ENCODE results near the gene PHACTR1. TPM values are rescaled to one million over a fixed set of nuclear protein-coding genes. Genes with fewer than 3 reads are reported as not detected.

PHACTR1 gene
- total and polyA plus RNA-seq, 4 donors, result 0.31 to 1.5 (median 0.79) TPM

DNA sequence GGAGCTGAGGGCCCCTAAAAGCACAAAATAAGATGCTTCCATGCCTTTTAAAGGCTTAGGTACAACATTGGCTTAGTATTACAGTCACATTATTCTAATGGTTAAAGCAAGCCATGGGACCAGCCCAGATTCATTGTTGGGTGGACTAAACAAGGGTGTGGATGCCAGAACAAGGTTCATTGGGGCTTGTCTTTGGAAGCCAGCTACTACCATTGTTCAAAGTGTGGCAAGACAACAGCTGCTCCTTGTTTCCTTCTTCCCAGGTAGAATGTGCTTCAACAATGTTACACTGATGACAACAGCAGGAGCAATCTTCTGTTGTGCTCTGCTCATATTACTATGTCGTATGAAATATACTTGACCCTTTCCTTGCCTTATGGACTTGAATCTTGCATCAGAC is 350.3 kb downstream of the PHACTR1 start:
- DNase-seq (ENCODE audit: low spot score), result no peak
- no peak for TF ChIP-seq NR2F2 (IDR thresholded peaks at IDR 0.05)
- no peak for TF ChIP-seq REST (IDR thresholded peaks at IDR 0.05)
- no peak for TF ChIP-seq ZBTB33 (IDR thresholded peaks at IDR 0.05)
- TF ChIP-seq HNF4A (conservative IDR thresholded peaks at IDR 0.05), result no peak
- TF ChIP-seq RAD21 (IDR thresholded peaks at IDR 0.05), result no peak
- no peak for TF ChIP-seq GABPA (IDR thresholded peaks at IDR 0.05 in 1 of 2, conservative IDR thresholded peaks at IDR 0.05 in 1 of 2)
- TF ChIP-seq YY1 (IDR thresholded peaks at IDR 0.05), result no peak
- TF ChIP-seq FOXA1 (IDR thresholded peaks at IDR 0.05), result no peak
- TF ChIP-seq TAF1 (conservative IDR thresholded peaks at IDR 0.05), result no peak
- TF ChIP-seq FOXA2 (IDR thresholded peaks at IDR 0.05), result no peak
- TF ChIP-seq, protein P1, sequence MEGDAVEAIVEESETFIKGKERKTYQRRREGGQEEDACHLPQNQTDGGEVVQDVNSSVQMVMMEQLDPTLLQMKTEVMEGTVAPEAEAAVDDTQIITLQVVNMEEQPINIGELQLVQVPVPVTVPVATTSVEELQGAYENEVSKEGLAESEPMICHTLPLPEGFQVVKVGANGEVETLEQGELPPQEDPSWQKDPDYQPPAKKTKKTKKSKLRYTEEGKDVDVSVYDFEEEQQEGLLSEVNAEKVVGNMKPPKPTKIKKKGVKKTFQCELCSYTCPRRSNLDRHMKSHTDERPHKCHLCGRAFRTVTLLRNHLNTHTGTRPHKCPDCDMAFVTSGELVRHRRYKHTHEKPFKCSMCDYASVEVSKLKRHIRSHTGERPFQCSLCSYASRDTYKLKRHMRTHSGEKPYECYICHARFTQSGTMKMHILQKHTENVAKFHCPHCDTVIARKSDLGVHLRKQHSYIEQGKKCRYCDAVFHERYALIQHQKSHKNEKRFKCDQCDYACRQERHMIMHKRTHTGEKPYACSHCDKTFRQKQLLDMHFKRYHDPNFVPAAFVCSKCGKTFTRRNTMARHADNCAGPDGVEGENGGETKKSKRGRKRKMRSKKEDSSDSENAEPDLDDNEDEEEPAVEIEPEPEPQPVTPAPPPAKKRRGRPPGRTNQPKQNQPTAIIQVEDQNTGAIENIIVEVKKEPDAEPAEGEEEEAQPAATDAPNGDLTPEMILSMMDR (IDR thresholded peaks at IDR 0.05; ENCODE audit: low read depth, low read length, missing input control), result no peak
- no peak for TF ChIP-seq JUND (IDR thresholded peaks at IDR 0.05)
- H3K27ac ChIP-seq (ENCODE audit: low read depth in 1 of 2, low read length in 2 of 2), result no peak overlapping the region
- H3K9ac ChIP-seq (ENCODE audit: low read depth in 1 of 2, low read length in 2 of 2), result no peak overlapping the region
- 81% methylated on average over 1 of the region's 1 CpG for WGBS
- no peak overlapping the region for H3K4me3 ChIP-seq (ENCODE audit: low read depth in 1 of 3, low read length in 3 of 3)
- no peaks in the 10 kb centered on the region for H3K36me3 ChIP-seq (ENCODE audit: control insufficient read depth in 4 of 4, insufficient read depth in 3 of 4, low read depth in 1 of 4, low read length in 3 of 4)
- no peaks in the 10 kb centered on the region for H3K9me3 ChIP-seq (ENCODE audit: control insufficient read depth in 4 of 4, low read length in 3 of 4)
- no peaks in the 10 kb centered on the region for H3K4me1 ChIP-seq (ENCODE audit: control insufficient read depth in 4 of 4, insufficient read depth in 4 of 4, low read length in 3 of 4)
- no peaks in the 10 kb centered on the region for H3K27me3 ChIP-seq (ENCODE audit: control insufficient read depth in 4 of 4, insufficient read depth in 4 of 4, low read length in 3 of 4)

DNA sequence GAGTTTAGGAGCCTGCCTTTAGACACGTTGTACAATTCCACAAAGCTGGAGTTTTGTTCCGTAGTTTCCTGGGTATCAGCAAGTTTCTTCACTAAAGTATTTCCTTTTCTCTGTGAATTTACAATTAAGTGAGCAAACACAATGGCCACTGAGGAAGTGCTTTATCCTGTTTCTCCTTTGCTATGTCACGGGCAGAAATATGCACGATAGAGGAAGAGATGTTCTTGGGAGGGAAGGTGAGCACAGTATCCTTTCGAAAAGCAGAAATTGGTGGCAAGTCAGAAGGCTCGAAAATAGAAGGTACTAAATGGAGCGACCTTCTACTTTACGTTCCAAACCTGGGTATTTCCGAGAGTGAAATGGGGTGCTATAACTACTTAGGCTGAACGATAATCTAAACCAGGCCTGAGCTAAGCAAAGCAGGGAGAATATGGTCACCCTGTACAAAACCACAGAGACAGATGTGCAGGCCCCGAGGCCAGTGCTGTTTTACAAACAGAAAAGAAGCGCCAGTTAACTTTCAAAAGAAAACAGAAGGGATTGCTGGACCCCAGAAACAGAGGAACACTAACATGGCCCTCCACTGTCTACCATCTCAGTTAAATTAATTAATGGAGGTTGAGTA is 352.1 kb downstream of the PHACTR1 start:
- TF ChIP-seq REST (IDR thresholded peaks at IDR 0.05) (no peak), NR2F2 (IDR thresholded peaks at IDR 0.05) (no peak), TAF1 (conservative IDR thresholded peaks at IDR 0.05) (no peak), FOXA2 (IDR thresholded peaks at IDR 0.05) (no peak), ATF3 (IDR thresholded peaks at IDR 0.05) (no peak), RXRA (IDR thresholded peaks at IDR 0.05) (no peak)
- TF ChIP-seq, protein P2, sequence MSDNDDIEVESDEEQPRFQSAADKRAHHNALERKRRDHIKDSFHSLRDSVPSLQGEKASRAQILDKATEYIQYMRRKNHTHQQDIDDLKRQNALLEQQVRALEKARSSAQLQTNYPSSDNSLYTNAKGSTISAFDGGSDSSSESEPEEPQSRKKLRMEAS (IDR thresholded peaks at IDR 0.05), result no peak
- no peaks in the 10 kb centered on the region for H3K9me3 ChIP-seq (ENCODE audit: control insufficient read depth in 4 of 4, low read length in 3 of 4)
- H3K27ac ChIP-seq (ENCODE audit: low read depth in 1 of 2, low read length in 2 of 2), result no peak overlapping the region
- no peak overlapping the region for H3K9ac ChIP-seq (ENCODE audit: low read depth in 1 of 2, low read length in 2 of 2)
- no peak for DNase-seq (ENCODE audit: low spot score)
- H3K27me3 ChIP-seq (ENCODE audit: control insufficient read depth in 4 of 4, insufficient read depth in 4 of 4, low read length in 3 of 4), result no peaks in the 10 kb centered on the region
- H3K4me3 ChIP-seq (ENCODE audit: low read depth in 1 of 3, low read length in 3 of 3), result no peak overlapping the region
- H3K4me1 ChIP-seq (ENCODE audit: control insufficient read depth in 4 of 4, insufficient read depth in 4 of 4, low read length in 3 of 4), result no peaks in the 10 kb centered on the region
- H3K36me3 ChIP-seq (ENCODE audit: control insufficient read depth in 4 of 4, insufficient read depth in 3 of 4, low read depth in 1 of 4, low read length in 3 of 4), result no peaks in the 10 kb centered on the region
- WGBS, result 73% methylated on average over 12 of the region's 12 CpGs

All from liver (tissue), 9 donors.